GM12878 (cell line): ENCODE measurements around the gene RNMT.

Source experiments
- ASH2L ChIP-seq: fragments of 300-600, 200-600 bp; sonication (generic); IDR thresholded peaks from 2 replicates; pipeline ENCODE4 v1.6.1; 2017; ENCODE audit warnings: low read depth, mild to moderate bottlenecking, borderline replicate concordance
- CBX3 ChIP-seq: fragments of 200-600 bp; sonication (generic); IDR thresholded peaks from 2 replicates; pipeline ENCODE4 v1.6.1; 2016; ENCODE audit warnings: low read depth, borderline replicate concordance
- EZH2 ChIP-seq: IDR thresholded peaks from 2 replicates; pipeline ENCODE4 v1.6.1; 2012; ENCODE audit warnings: low read depth, mild to moderate bottlenecking, control low read depth, inconsistent platforms, low read length, borderline replicate concordance; ENCODE audit not compliant: control insufficient read depth
- FOXM1 ChIP-seq: IDR thresholded peaks from 2 replicates; pipeline ENCODE4 v1.6.1; 2012; ENCODE audit warnings: low read depth, mild to moderate bottlenecking, inconsistent platforms, low read length, moderate library complexity
- GABPA ChIP-seq: IDR thresholded peaks from 2 replicates; pipeline ENCODE4 v1.6.1; 2014; ENCODE audit warnings: antibody characterized with exemption, low read depth, mild to moderate bottlenecking, inconsistent platforms
- IRF3 ChIP-seq: fragments of 450-650 bp; IDR thresholded peaks from 2 replicates; pipeline ENCODE4 v1.6.1; 2014; ENCODE audit warnings: mild to moderate bottlenecking
- MYC ChIP-seq: IDR thresholded peaks from 2 replicates; pipeline ENCODE4 v1.6.1; 2011; ENCODE audit warnings: mild to moderate bottlenecking, low read length, moderate library complexity, inconsistent platforms; ENCODE audit not compliant: insufficient read depth, insufficient replicate concordance, insufficient read length, severe bottlenecking
- NRF1 ChIP-seq: conservative IDR thresholded peaks from 2 replicates; pipeline ENCODE4 v1.6.1; 2011; ENCODE audit warnings: mild to moderate bottlenecking, low read depth, low read length, improper control_type of control experiment
- POLR2A ChIP-seq: IDR thresholded peaks from 2 replicates; pipeline ENCODE4 v1.6.1; 2011; ENCODE audit warnings: low read depth, mild to moderate bottlenecking, low read length
- USF1 ChIP-seq: IDR thresholded peaks from 2 replicates; pipeline ENCODE4 v1.6.1; 2011; ENCODE audit warnings: borderline replicate concordance, low read depth, mild to moderate bottlenecking, moderate library complexity, mixed read lengths, low read length; ENCODE audit not compliant: insufficient read depth; ENCODE audit errors: extremely low read length
- ZSCAN29 ChIP-seq: fragments of 450-650 bp; IDR thresholded peaks from 2 replicates; pipeline ENCODE4 v1.6.1; 2017; ENCODE audit warnings: mild to moderate bottlenecking, moderate library complexity

GRCh38 chr18:13756671-13757070 is 30.2 kb downstream of the RNMT start:
- TF ChIP-seq GABPA: no peak
- no peak for TF ChIP-seq IRF3
- TF ChIP-seq EZH2: no peak
- no peak for TF ChIP-seq CBX3
- no peak for TF ChIP-seq NRF1
- no peak for TF ChIP-seq USF1
- TF ChIP-seq POLR2A: no peak
- TF ChIP-seq ASH2L: no peak
- no peak for TF ChIP-seq FOXM1
- no peak for TF ChIP-seq ZSCAN29
- TF ChIP-seq MYC: no peak
